GM06990 (cell line): ENCODE results near the gene OTOP1.
"Not testable (repeated sequence)": the region's sequence is repeated elsewhere in the genome, so short reads cannot be mapped to it uniquely, and the experiment has no call there.

Source experiments
- DNase-seq: peaks from one replicate; pipeline ENCODE4 v3.0.0-alpha.2; 2011; ENCODE audit not compliant: insufficient read length; ENCODE audit errors: extremely low read depth
- H3K27me3 ChIP-seq: replicated peaks from 2 replicates; pipeline ENCODE4 v1.6.0; 2011; ENCODE audit warnings: low read length; ENCODE audit not compliant: control insufficient read depth, insufficient read depth
- H3K36me3 ChIP-seq: 2 replicates; pipeline ENCODE4 v1.5.1; 2011; ENCODE audit warnings: low read length; ENCODE audit not compliant: control insufficient read depth, insufficient read depth
- H3K4me3 ChIP-seq: replicated peaks from 2 replicates; pipeline ENCODE4 v1.5.1; 2011; ENCODE audit warnings: low read depth, mild to moderate bottlenecking, control low read depth, low read length
- CTCF ChIP-seq: IDR thresholded peaks from 2 replicates; pipeline ENCODE4 v1.5.1; 2011; ENCODE audit warnings: low read length, control low read depth, mild to moderate bottlenecking, inconsistent platforms; ENCODE audit not compliant: insufficient read depth, poor library complexity, severe bottlenecking

Gene OTOP1

GRCh38 chr4:4227510-4228355 lies 1.0 kb upstream of the OTOP1 start:
- TF ChIP-seq CTCF = no peak
- Histone ChIP-seq H3K4me3 (no peak overlapping the region), H3K36me3 (no peaks in the 10 kb centered on the region), H3K27me3 (no peaks in the 10 kb centered on the region; the same call in 1 of the 2 replicates)
- DNase-seq = no peak

- TF ChIP-seq CTCF = no peak
- H3K4me3 ChIP-seq = no peak overlapping the region
- H3K36me3 ChIP-seq = no peaks in the 10 kb centered on the region
- H3K27me3 ChIP-seq = no peaks in the 10 kb centered on the region; the same call in 1 of the 2 replicates
- no peak for DNase-seq
Observed at GRCh38 chr4:4225915-4226605, 669 bp downstream of the OTOP1 start.

GRCh38 chr4:4217113-4217512 lies 9.6 kb downstream of the OTOP1 start:
- H3K36me3 ChIP-seq = no peaks in the 10 kb centered on the region
- no peaks in the 10 kb centered on the region for H3K27me3 ChIP-seq
- DNase-seq = no peak
- TF ChIP-seq CTCF = no peak
- H3K4me3 ChIP-seq = no peak overlapping the region

GRCh38 chr4:4216648-4217047 lies 10.1 kb downstream of the OTOP1 start:
- DNase-seq = no peak
- Histone ChIP-seq H3K4me3 (no peak overlapping the region), H3K27me3 (no peaks in the 10 kb centered on the region), H3K36me3 (no peaks in the 10 kb centered on the region)
- no peak for TF ChIP-seq CTCF

GRCh38 chr4:4213674-4214073 lies 13.1 kb downstream of the OTOP1 start:
- H3K27me3 ChIP-seq, H3K4me3 ChIP-seq, H3K36me3 ChIP-seq, DNase-seq: not testable (repeated sequence)

- TF ChIP-seq CTCF = no peak
- H3K36me3 ChIP-seq = no peaks in the 10 kb centered on the region
- DNase-seq = no peak
Observed at GRCh38 chr4:4206204-4206603, 20.5 kb downstream of the OTOP1 start.

More at GRCh38 chr4:4206204-4206603, 20.5 kb downstream of the OTOP1 start:
- no peak overlapping the region for H3K4me3 ChIP-seq
- no peaks in the 10 kb centered on the region; the same call in none of the 2 replicates for H3K27me3 ChIP-seq
